Measurements from ENCODE around the gene DCDC2. TPM values are rescaled to one million over a fixed set of nuclear protein-coding genes. Genes with fewer than 3 reads are reported as not detected.
"Not testable (repeated sequence)": the region's sequence is repeated elsewhere in the genome, so short reads cannot be mapped to it uniquely, and the experiment has no call there.

Gene DCDC2
- total and polyA plus RNA-seq, 2 donors (not counting 1 experiment from before 2014, with no cell fraction given), result not detected

DNA sequence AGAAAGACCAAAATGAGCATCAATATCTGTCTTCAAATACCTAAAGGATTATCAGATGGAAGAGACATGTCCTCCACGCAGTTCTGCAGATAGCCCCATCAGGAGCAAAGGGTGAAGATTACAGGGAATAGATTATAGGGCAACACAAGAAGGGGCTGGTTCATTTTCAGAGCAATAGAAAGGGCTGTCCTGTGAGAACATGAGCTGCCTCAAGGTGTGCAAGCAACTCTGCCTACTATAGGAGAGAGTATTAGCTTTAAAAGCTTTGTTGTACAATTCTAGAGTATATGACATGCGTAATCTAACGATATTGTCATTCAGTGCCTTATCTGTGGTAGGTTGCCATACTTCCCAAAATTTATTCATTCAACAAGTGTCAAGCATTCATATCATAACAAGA, 119.2 kb downstream of the DCDC2 start:
- peaks cover 13% of the 10 kb centered on the region for H3K27me3 Mint-ChIP-seq
- no peak for TF ChIP-seq EZH2 (IDR thresholded peaks at IDR 0.05; ENCODE audit: borderline replicate concordance, insufficient read depth, low read depth, low read length, poor library complexity, severe bottlenecking)
- TF ChIP-seq, protein P1, sequence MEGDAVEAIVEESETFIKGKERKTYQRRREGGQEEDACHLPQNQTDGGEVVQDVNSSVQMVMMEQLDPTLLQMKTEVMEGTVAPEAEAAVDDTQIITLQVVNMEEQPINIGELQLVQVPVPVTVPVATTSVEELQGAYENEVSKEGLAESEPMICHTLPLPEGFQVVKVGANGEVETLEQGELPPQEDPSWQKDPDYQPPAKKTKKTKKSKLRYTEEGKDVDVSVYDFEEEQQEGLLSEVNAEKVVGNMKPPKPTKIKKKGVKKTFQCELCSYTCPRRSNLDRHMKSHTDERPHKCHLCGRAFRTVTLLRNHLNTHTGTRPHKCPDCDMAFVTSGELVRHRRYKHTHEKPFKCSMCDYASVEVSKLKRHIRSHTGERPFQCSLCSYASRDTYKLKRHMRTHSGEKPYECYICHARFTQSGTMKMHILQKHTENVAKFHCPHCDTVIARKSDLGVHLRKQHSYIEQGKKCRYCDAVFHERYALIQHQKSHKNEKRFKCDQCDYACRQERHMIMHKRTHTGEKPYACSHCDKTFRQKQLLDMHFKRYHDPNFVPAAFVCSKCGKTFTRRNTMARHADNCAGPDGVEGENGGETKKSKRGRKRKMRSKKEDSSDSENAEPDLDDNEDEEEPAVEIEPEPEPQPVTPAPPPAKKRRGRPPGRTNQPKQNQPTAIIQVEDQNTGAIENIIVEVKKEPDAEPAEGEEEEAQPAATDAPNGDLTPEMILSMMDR (IDR thresholded peaks at IDR 0.05), result no peak
- no peaks in the 10 kb centered on the region for H3K36me3 ChIP-seq (replicated peaks in 1 of 2; ENCODE audit: control extremely low read depth in 1 of 2, control insufficient read depth in 1 of 2, extremely low read depth in 1 of 2, insufficient read depth in 2 of 2, low read length in 1 of 2)
- no peaks in the 10 kb centered on the region for H4K20me1 ChIP-seq (ENCODE audit: control insufficient read depth, insufficient read depth, low read length, poor library complexity, severe bottlenecking)
- no peaks in the 10 kb centered on the region for H3K27me3 ChIP-seq (replicated peaks in 1 of 4; ENCODE audit: control extremely low read depth in 1 of 4, control insufficient read depth in 3 of 4, insufficient read depth in 4 of 4, low read length in 3 of 4)
- H3K9me3 ChIP-seq (ENCODE audit: control extremely low read depth in 1 of 3, control insufficient read depth in 2 of 3, insufficient read depth in 1 of 3, low read length in 2 of 3), result no peaks in the 10 kb centered on the region
- POLR2A ChIA-PET, result no interaction called here
- no peak overlapping the region for H3K4me2 ChIP-seq (replicated peaks; ENCODE audit: low read depth, low read length, poor library complexity, severe bottlenecking)
- WGBS (ENCODE audit: insufficient coverage), result no CpG with 5 or more reads among the region's 3 CpGs
- ATAC-seq (ENCODE audit: low read depth), result no peak
- CTCF ChIA-PET, result no interaction called here
- H3K27ac ChIP-seq (ENCODE audit: low read length in 2 of 2), result no peak overlapping the region
- H3K27ac Mint-ChIP-seq, result no peak overlapping the region
- no peaks in the 10 kb centered on the region for H3K4me1 Mint-ChIP-seq
- intact Hi-C loops (cut with micrococcal nuclease), result no loop called here
- H3K4me3 Mint-ChIP-seq, result no peak overlapping the region
- H3K9ac ChIP-seq (ENCODE audit: low read length), result no peak overlapping the region
- no peaks in the 10 kb centered on the region for H3K79me2 ChIP-seq (ENCODE audit: control insufficient read depth, insufficient read depth, low read length)
- H3K4me1 ChIP-seq (ENCODE audit: control insufficient read depth in 2 of 2, insufficient read depth in 2 of 2, low read length in 2 of 2), result no peaks in the 10 kb centered on the region
- no peaks in the 10 kb centered on the region for H3K9me3 Mint-ChIP-seq (ENCODE audit: insufficient read depth)
- no peak overlapping the region for H3K4me3 ChIP-seq (ENCODE audit: control extremely low read depth in 1 of 5, extremely low read depth in 1 of 5, insufficient read depth in 1 of 5, low read depth in 2 of 5, low read length in 4 of 5)
- no peak overlapping the region for H2AFZ ChIP-seq (ENCODE audit: insufficient read depth, low read depth, low read length, poor library complexity, severe bottlenecking)
- DNase-seq, result no peak

DNA sequence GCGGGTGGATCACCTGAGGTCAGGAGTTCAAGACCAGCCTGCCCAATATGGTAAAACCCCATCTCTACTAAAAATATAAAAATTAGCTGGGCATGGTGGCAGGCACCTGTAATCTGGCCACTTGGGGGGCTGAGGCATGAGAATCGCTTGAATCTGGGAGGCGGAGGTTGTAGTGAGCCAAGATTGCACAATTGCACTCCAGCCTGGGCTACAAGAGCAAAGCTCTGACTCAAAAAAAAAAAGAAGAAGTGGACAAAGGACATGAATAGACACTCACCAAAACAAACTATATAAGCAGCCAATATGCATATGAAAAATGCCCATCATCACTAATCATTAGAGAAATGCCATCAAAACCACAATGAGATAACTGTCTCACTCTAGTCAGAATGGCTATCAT, 121.1 kb downstream of the DCDC2 start:
- H3K4me2 ChIP-seq (replicated peaks; ENCODE audit: low read depth, low read length, poor library complexity, severe bottlenecking); ATAC-seq (ENCODE audit: low read depth); H3K27me3 ChIP-seq (replicated peaks in 1 of 4; ENCODE audit: control extremely low read depth in 1 of 4, control insufficient read depth in 3 of 4, insufficient read depth in 4 of 4, low read length in 3 of 4); H3K79me2 ChIP-seq (ENCODE audit: control insufficient read depth, insufficient read depth, low read length); intact Hi-C loops (cut with micrococcal nuclease); H3K9ac ChIP-seq (ENCODE audit: low read length); H3K9me3 Mint-ChIP-seq (ENCODE audit: insufficient read depth); H3K9me3 ChIP-seq (ENCODE audit: control extremely low read depth in 1 of 3, control insufficient read depth in 2 of 3, insufficient read depth in 1 of 3, low read length in 2 of 3); H3K4me3 Mint-ChIP-seq; H3K27ac ChIP-seq (ENCODE audit: low read length in 2 of 2); H3K4me1 Mint-ChIP-seq; H3K4me3 ChIP-seq (ENCODE audit: control extremely low read depth in 1 of 5, extremely low read depth in 1 of 5, insufficient read depth in 1 of 5, low read depth in 2 of 5, low read length in 4 of 5); H3K36me3 ChIP-seq (replicated peaks in 1 of 2; ENCODE audit: control extremely low read depth in 1 of 2, control insufficient read depth in 1 of 2, extremely low read depth in 1 of 2, insufficient read depth in 2 of 2, low read length in 1 of 2); CTCF ChIA-PET; DNase-seq; H3K27ac Mint-ChIP-seq; POLR2A ChIA-PET; H2AFZ ChIP-seq (ENCODE audit: insufficient read depth, low read depth, low read length, poor library complexity, severe bottlenecking); H3K27me3 Mint-ChIP-seq; H4K20me1 ChIP-seq (ENCODE audit: control insufficient read depth, insufficient read depth, low read length, poor library complexity, severe bottlenecking); H3K4me1 ChIP-seq (ENCODE audit: control insufficient read depth in 2 of 2, insufficient read depth in 2 of 2, low read length in 2 of 2): not testable (repeated sequence)
- WGBS (ENCODE audit: insufficient coverage), result 100% methylated on average over 3 of the region's 3 CpGs
